ENCODE data around the gene ACOD1.

GRCh38 chr13:76937281-76937820 is 11.0 kb upstream of the ACOD1 start:
- no peak for TF ChIP-seq CTCF (IDR thresholded peaks at IDR 0.05)
- TF ChIP-seq POLR2A (IDR thresholded peaks at IDR 0.05) = no peak

Data from thyroid gland (tissue), 4 donors.